ENCODE measurements around the gene TMEM59L. TPM values are rescaled to one million over a fixed set of nuclear protein-coding genes. Genes with fewer than 3 reads are reported as not detected.

TMEM59L gene
- total and polyA plus RNA-seq, 2 of the 13 experiments (the other 11 are each of a cell fraction or from before 2014, with no cell fraction given) = 0.97 to 5.5 TPM

- TF ChIP-seq NR2F6 (IDR thresholded peaks at IDR 0.05) = no peak
- TF ChIP-seq NR2F6 (CRISPR knock-in tag; IDR thresholded peaks at IDR 0.05) = no peak
- no peak for TF ChIP-seq KDM4B (CRISPR knock-in tag; IDR thresholded peaks at IDR 0.05)
- TF ChIP-seq SCMH1 (CRISPR knock-in tag; IDR thresholded peaks at IDR 0.05; ENCODE audit: borderline replicate concordance) = no peak
- TF ChIP-seq ZNF136 (CRISPR knock-in tag; IDR thresholded peaks at IDR 0.05; ENCODE audit: low read depth) = no peak
- no peak for TF ChIP-seq HMGA1 (CRISPR knock-in tag; conservative IDR thresholded peaks at IDR 0.05)
- no peak for TF ChIP-seq ZNF772 (CRISPR knock-in tag; IDR thresholded peaks at IDR 0.05)
- no peak for TF ChIP-seq ZEB1 (IDR thresholded peaks at IDR 0.05; ENCODE audit: insufficient replicate concordance, low read depth)
- 0 out of 2 replicates have a peak, but pooled peaks have one; percentile 34 for TF ChIP-seq ZNF12 (CRISPR knock-in tag; IDR thresholded peaks at IDR 0.05)
- no peak for TF ChIP-seq CEBPB (IDR thresholded peaks at IDR 0.05; ENCODE audit: borderline replicate concordance, low read depth, low read length)
- TF ChIP-seq ZNF619 (CRISPR knock-in tag; IDR thresholded peaks at IDR 0.05) = no peak
- 0 out of 2 replicates have a peak, but pooled peaks have one; percentile 3 for TF ChIP-seq RXRA (CRISPR knock-in tag; IDR thresholded peaks at IDR 0.05)
- TF ChIP-seq ZBED4 (CRISPR knock-in tag; IDR thresholded peaks at IDR 0.05; ENCODE audit: borderline replicate concordance) = no peak
- no peak for TF ChIP-seq SIX1 (CRISPR knock-in tag; IDR thresholded peaks at IDR 0.05; ENCODE audit: borderline replicate concordance)
- TF ChIP-seq MLXIP (CRISPR knock-in tag; IDR thresholded peaks at IDR 0.05; ENCODE audit: borderline replicate concordance) = no peak
- TF ChIP-seq HDAC6 (IDR thresholded peaks at IDR 0.05; ENCODE audit: low read depth, low read length) = no peak
- TF ChIP-seq GTF2F1 (IDR thresholded peaks at IDR 0.05; ENCODE audit: low read length) = no peak
- TF ChIP-seq TAF15 (IDR thresholded peaks at IDR 0.05; ENCODE audit: low read depth, low read length, poor library complexity, severe bottlenecking) = peak; percentile 29
- TF ChIP-seq ZNF451 (CRISPR knock-in tag; IDR thresholded peaks at IDR 0.05) = no peak
- TF ChIP-seq GABPB1 (CRISPR knock-in tag; IDR thresholded peaks at IDR 0.05) = peak; percentile 60
- TF ChIP-seq TEF (CRISPR knock-in tag; IDR thresholded peaks at IDR 0.05) = no peak
- TF ChIP-seq SOX6 (IDR thresholded peaks at IDR 0.05) = no peak
- no peak for TF ChIP-seq SOX6 (CRISPR knock-in tag; IDR thresholded peaks at IDR 0.05)
- TF ChIP-seq MXD3 (CRISPR knock-in tag; IDR thresholded peaks at IDR 0.05) = no peak
Observed at GRCh38 chr19:18605546-18606280, 7.0 kb upstream of the TMEM59L start (continued).
